Effector CD4-positive, alpha-beta T cell (primary cell): ENCODE data around the gene RPL37A.

Experiments
- DNase-seq: peaks from one replicate; pipeline ENCODE4 v3.0.0-alpha.2; 2020

The RPL37A gene

DNA sequence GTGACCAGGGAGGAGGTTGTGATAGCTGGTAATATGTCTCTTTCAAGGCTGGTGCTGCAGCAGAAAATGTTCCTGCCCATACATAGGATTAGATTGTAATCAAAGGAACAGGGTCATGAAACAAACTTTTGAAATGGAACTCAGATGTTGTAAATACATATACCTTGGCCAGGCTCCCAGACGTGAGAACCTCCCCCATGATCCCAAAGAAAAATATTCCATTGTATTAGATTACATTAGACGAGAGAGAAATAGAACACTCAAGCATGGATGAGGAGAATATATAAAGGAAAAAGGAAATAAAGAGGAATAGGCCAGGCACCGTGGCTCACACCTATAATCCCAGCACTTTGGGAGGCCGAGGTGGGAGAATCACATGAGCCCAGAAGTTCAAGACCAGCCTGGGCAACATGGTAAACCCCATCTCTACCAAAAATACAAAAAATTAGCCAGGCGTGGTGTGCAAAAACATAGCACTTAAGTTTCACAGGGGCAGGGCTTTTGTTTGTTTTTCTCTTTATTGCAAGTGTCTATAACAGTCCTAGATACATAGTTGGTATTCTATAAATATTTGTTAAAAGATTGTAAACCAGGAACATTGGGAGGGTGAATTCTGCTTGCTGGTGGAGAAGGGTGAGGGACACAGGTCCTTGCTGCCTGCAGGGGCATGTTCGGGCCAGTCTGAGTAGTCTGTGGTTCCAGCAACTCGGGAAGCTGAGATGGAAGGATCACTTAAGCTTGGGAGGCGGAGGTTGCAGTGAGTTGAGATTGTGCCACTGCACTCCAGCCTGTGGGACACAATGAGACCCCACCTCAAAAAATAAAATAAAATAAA lies 52.8 kb downstream of the RPL37A start:
- DNase-seq: no peak

DNA sequence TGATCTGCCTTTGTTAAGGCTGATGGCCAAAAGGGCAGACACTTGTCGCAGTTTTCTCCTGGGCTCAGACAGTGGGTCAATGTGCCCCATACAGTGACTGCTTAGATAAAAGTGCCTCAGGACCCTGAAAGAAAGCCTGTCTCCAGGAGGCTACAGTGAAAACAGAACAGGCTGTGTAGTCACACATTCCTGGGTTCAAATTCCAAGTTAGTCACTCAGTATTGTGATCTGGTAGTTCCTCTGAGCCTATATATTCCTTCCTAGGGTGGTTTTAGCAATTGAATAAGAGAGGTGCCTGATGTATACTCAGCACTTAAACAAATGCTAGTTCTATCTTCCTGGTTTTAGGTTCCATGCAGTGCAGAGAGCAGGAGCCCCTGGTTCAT lies 54.4 kb downstream of the RPL37A start:
- no peak for DNase-seq
